K562 (cell line): ENCODE measurements around the gene SHROOM3. TPM values are rescaled to one million over a fixed set of nuclear protein-coding genes. Genes with fewer than 3 reads are reported as not detected.

Source experiments
- ATAC-seq: fragments of 200-7000 bp; cut with Tn5 transposase; 3 replicates; pipeline ENCODE4 v1.9.1; 2020; ENCODE audit warnings: moderate library complexity
- BruUV-seq: library from RNA; stranded (reverse); fragments of 400-500 nt; replicated peaks from 2 replicates; lab custom pipeline; 2021; lab: Mats Ljungman, UMichigan
- CTCF ChIA-PET: fragments of 300-600 bp; formaldehyde crosslinking; extraction: SDS; loops from one replicate; lab custom pipeline; 2021; ENCODE audit warnings: low intra/inter-chr PET ratio; lab: Yijun Ruan, JAX
- POLR2A ChIA-PET: fragments of 300-600, 350-650 bp; sonication (Branson Sonifier 250); formaldehyde crosslinking; extraction: SDS; loops from one replicate; lab custom pipeline; 2021; ENCODE audit warnings: antibody characterized with exemption, inconsistent platforms; lab: Yijun Ruan, JAX
- DNase-seq, 4 experiments: peaks; one replicate each; pipeline versions ENCODE4 v3.0.0 to v3.0.0-alpha.2; 2011 to 2018; ENCODE audit warnings: low spot score in 3 of 4, mixed read lengths in 3 of 4; ENCODE audit errors: extremely low read depth in 1 of 4
- FAIRE-seq: peaks from 2 replicates; lab custom pipeline; 2011; peaks lifted over from hg19 to GRCh38; lab: Jason Lieb, UNC
- H2AFZ ChIP-seq: 2 replicates; pipeline ENCODE4 v1.6.0; 2011; ENCODE audit warnings: low read depth, low read length, control low read depth, inconsistent platforms
- H3K27ac ChIP-seq: fragments of 200-600 bp; 3 replicates; pipeline ENCODE4 v1.8.0; 2011; ENCODE audit warnings: low read depth, mild to moderate bottlenecking, control low read depth, inconsistent platforms, low read length, moderate library complexity, mixed read lengths; ENCODE audit errors: extremely low read depth
- H3K27me3 ChIP-seq, 2 experiments: fragments of 300-600 bp in 1 of 2; 2 replicates in 1 of 2; 3 replicates in 1 of 2; pipeline versions ENCODE4 v1.6.0 to v1.8.0; 2011; ENCODE audit warnings: inconsistent platforms in 2 of 2, low read length in 2 of 2, mild to moderate bottlenecking in 1 of 2, mixed read lengths in 1 of 2, moderate library complexity in 1 of 2; ENCODE audit not compliant: control insufficient read depth in 2 of 2, insufficient read depth in 2 of 2
- H3K36me3 ChIP-seq: fragments of 300-600 bp; 3 replicates; pipeline ENCODE4 v1.8.0; 2011; ENCODE audit warnings: mild to moderate bottlenecking, low read length, inconsistent platforms; ENCODE audit not compliant: control insufficient read depth, insufficient read depth
- H3K4me1 ChIP-seq, 2 experiments: fragments of 200-600 bp in 1 of 2; replicated peaks in 1 of 2; 2 replicates in 1 of 2; 3 replicates in 1 of 2; pipeline versions ENCODE4 v1.5.1 to v1.8.0; 2011; ENCODE audit warnings: inconsistent platforms in 2 of 2, low read length in 2 of 2, mild to moderate bottlenecking in 1 of 2, mixed read lengths in 1 of 2, moderate library complexity in 1 of 2; ENCODE audit not compliant: control insufficient read depth in 2 of 2, insufficient read depth in 2 of 2
- H3K4me2 ChIP-seq: 2 replicates; pipeline ENCODE4 v1.6.1; 2011; ENCODE audit warnings: low read length, control low read depth, inconsistent platforms, mixed read lengths; ENCODE audit not compliant: insufficient read depth
- H3K4me3 ChIP-seq: fragments of 200-600 bp; sonication (generic), shearing (Covaris generic); 2 replicates; pipeline ENCODE4 v1.5.1; 2016; ENCODE audit warnings: control low read depth, inconsistent platforms
- H3K79me2 ChIP-seq: fragments of 200-600 bp; 3 replicates; pipeline ENCODE4 v1.8.0; 2011; ENCODE audit warnings: low read length, inconsistent platforms; ENCODE audit not compliant: control insufficient read depth, insufficient read depth
- H3K9ac ChIP-seq, 2 experiments: 2 replicates each; pipeline versions ENCODE4 v1.6.0 to v1.6.1; 2011; ENCODE audit warnings: low read depth in 2 of 2, low read length in 2 of 2, control low read depth in 1 of 2, inconsistent platforms in 1 of 2, mild to moderate bottlenecking in 1 of 2, mixed read lengths in 1 of 2; ENCODE audit not compliant: insufficient read depth in 1 of 2
- H3K9me1 ChIP-seq: one replicate; pipeline ENCODE4 v1.6.0; 2011; ENCODE audit warnings: inconsistent platforms, mild to moderate bottlenecking, low read length, moderate library complexity; ENCODE audit not compliant: control insufficient read depth, insufficient read depth
- H3K9me3 ChIP-seq: replicated peaks from 2 replicates; pipeline ENCODE4 v1.5.1; 2011; ENCODE audit warnings: low read depth, low read length, inconsistent platforms; ENCODE audit not compliant: control insufficient read depth, insufficient read depth
- H4K20me1 ChIP-seq: replicated peaks from 2 replicates; pipeline ENCODE4 v1.6.1; 2011; ENCODE audit warnings: low read length, inconsistent platforms, mixed read lengths; ENCODE audit not compliant: control insufficient read depth, insufficient read depth
- ARID1B ChIP-seq: fragments of 450-650 bp; IDR thresholded peaks from 2 replicates; pipeline ENCODE4 v1.6.1; 2016; ENCODE audit warnings: antibody characterized with exemption, mild to moderate bottlenecking, inconsistent platforms
- CHD1 ChIP-seq: fragments of 200-600 bp; sonication (generic); IDR thresholded peaks from one replicate; pipeline ENCODE4 v1.6.1; 2012; ENCODE audit warnings: mild to moderate bottlenecking, moderate library complexity, low read length, inconsistent platforms
- ERF ChIP-seq: fragments of 450-650 bp; formaldehyde crosslinking; IDR thresholded peaks from 2 replicates; pipeline ENCODE4 v1.4.0; 2020; ENCODE audit warnings: mild to moderate bottlenecking, mixed read lengths
- HDAC2 ChIP-seq: fragments of 450-650 bp; IDR thresholded peaks from 2 replicates; pipeline ENCODE4 v1.6.1; 2016; ENCODE audit warnings: mild to moderate bottlenecking
- HDAC8 ChIP-seq: fragments of 450-650 bp; IDR thresholded peaks from 2 replicates; pipeline ENCODE4 v1.6.1; 2016; ENCODE audit warnings: mild to moderate bottlenecking, missing genetic modification characterization, moderate library complexity, missing compliant biosample characterization
- HDGF ChIP-seq: fragments of 450-650 bp; IDR thresholded peaks from 2 replicates; pipeline ENCODE4 v1.6.1; 2016
- KLF1 ChIP-seq: fragments of 450-650 bp; IDR thresholded peaks from 2 replicates; pipeline ENCODE4 v1.6.1; 2016; ENCODE audit warnings: missing genetic modification characterization, missing compliant biosample characterization
- PURB ChIP-seq: sonication (generic); formaldehyde crosslinking; IDR thresholded peaks from 2 replicates; pipeline ENCODE4 v1.9.0; 2021; ENCODE audit warnings: low read depth, mild to moderate bottlenecking, missing genetic modification reagents
- RCOR1 ChIP-seq, 2 experiments: IDR thresholded peaks; 2 replicates each; pipeline ENCODE4 v1.6.1; 2012; ENCODE audit warnings: low read depth in 2 of 2, low read length in 2 of 2, borderline replicate concordance in 1 of 2, improper control_type of control experiment in 1 of 2
- RUNX1 ChIP-seq: sonication (generic); IDR thresholded peaks from 2 replicates; pipeline ENCODE4 v1.6.1; 2016; ENCODE audit warnings: antibody characterized with exemption, low read depth
- ZBTB8A ChIP-seq: fragments of 450-650 bp; IDR thresholded peaks from 2 replicates; pipeline ENCODE4 v1.6.1; 2018; ENCODE audit warnings: mild to moderate bottlenecking, moderate library complexity; ENCODE audit not compliant: partially characterized antibody
- ZC3H8 ChIP-seq: fragments of 450-650 bp; IDR thresholded peaks from 2 replicates; pipeline ENCODE4 v1.6.1; 2017
- ZNF146 ChIP-seq: IDR thresholded peaks from one replicate; pipeline ENCODE4 v1.6.1; 2018; ENCODE audit warnings: missing compliant biosample characterization; ENCODE audit not compliant: unreplicated experiment
- ZNF217 ChIP-seq: sonication (generic); formaldehyde crosslinking; IDR thresholded peaks from 2 replicates; pipeline ENCODE4 v1.8.0; 2022; ENCODE audit warnings: mild to moderate bottlenecking, missing genetic modification reagents
- ZNF23 ChIP-seq: fragments of 250-450 bp; sonication (Bioruptor Pico); IDR thresholded peaks from 2 replicates; pipeline ENCODE4 v1.4.0; 2020; ENCODE audit warnings: mild to moderate bottlenecking
- ZNF408 ChIP-seq: fragments of 250-450 bp; sonication (Bioruptor Pico); IDR thresholded peaks from 2 replicates; pipeline ENCODE4 v1.4.0; 2020; ENCODE audit warnings: low read depth, mild to moderate bottlenecking, moderate library complexity
- WGBS: fragments of 100-300 bp; shearing (Covaris generic); methylation state at CpG from one replicate; pipeline ENCODE4 v1.1.6; 2016; ENCODE audit warnings: low coverage, mixed read lengths; ENCODE audit not compliant: insufficient coverage; ENCODE audit errors: missing lambda C conversion rate; 5-methylcytosine and 5-hydroxymethylcytosine counted together
- in situ Hi-C: fragments of 300-500 bp; cut with MboI; formaldehyde crosslinking; loops from 4 replicates; pipeline ENCODE4 v1.15.0; 2018; ENCODE audit warnings: inconsistent platforms, mixed read lengths
- intact Hi-C: fragments of 100-400 bp; cut with micrococcal nuclease; formaldehyde crosslinking; loops from 2 replicates; pipeline ENCODE4 v1.14.2; 2022
- polyA plus RNA-seq, 8 experiments: library from polyadenylated mRNA; depleted of rRNA in 4 of 8; stranded (reverse) in 5 of 8; unstranded in 3 of 8; fragments of >200 nt; fragmentation: Nextera tagmentation in 2 of 8; fragmentation: Illumina TruSeq in 1 of 8; extraction: Ambion mirVana in 2 of 8; extraction: Trizol in 1 of 8; gene quantifications; 2 replicates each; pipeline versions ENCODE4 v1.2.1 to v1.2.3, GENCODE V29; 2011 to 2014; ENCODE audit warnings: inconsistent platforms in 1 of 8, missing spikeins in 1 of 8
- total RNA-seq, 7 experiments: library from RNA; depleted of rRNA in 6 of 7; stranded (reverse); fragments of >200 nt in 6 of 7; fragmentation: Illumina TruSeq in 2 of 7; extraction: Trizol in 2 of 7; gene quantifications; 2 replicates each; pipeline versions ENCODE4 v1.2.1 to v1.2.3, GENCODE V29; 2011 to 2021; ENCODE audit warnings: low replicate concordance in 1 of 7
- TF ChIP-seq, protein P1 (sequence below), 2 experiments: fragments of 200-800 bp in 1 of 2; sonication (Bioruptor generic) in 1 of 2; sonication (generic) in 1 of 2; formaldehyde crosslinking in 1 of 2; IDR thresholded peaks in 1 of 2; conservative IDR thresholded peaks in 1 of 2; 2 replicates each; pipeline versions ENCODE4 v1.5.0 to v1.6.1; 2016 to 2020; ENCODE audit warnings: missing compliant biosample characterization in 1 of 2, missing genetic modification characterization in 1 of 2, missing genetic modification reagents in 1 of 2
- TF ChIP-seq, protein P2 (sequence below): fragments of 200-800 bp; sonication (Bioruptor generic); IDR thresholded peaks from 2 replicates; pipeline ENCODE4 v1.6.1; 2016; ENCODE audit warnings: missing genetic modification characterization, missing compliant biosample characterization

The SHROOM3 gene
- total and polyA plus RNA-seq, 9 of the 15 experiments (the other 6 are each of a cell fraction or from before 2014, with no cell fraction given), result 0.01 to 0.07 TPM; not detected in 7

DNA sequence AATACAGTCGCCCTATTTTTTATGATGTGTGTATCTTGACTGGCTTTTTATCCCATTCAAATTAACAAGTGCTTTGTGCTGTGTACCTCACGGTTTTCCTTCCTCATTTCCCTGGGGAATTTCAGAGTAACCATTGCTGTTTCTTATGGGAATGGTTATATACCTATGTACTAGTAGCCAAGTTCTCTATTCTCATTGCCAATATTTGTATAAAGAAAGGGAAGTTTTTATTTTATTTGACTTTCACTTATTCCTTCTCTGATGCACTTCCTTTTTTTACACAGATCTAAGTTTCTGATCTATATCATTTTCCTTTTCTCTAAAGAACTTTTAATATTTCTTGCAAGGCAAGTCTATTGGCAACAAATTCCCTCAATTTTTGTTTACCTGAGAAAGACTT is 281.6 kb downstream of the SHROOM3 start (continued):
- TF ChIP-seq, protein P1, sequence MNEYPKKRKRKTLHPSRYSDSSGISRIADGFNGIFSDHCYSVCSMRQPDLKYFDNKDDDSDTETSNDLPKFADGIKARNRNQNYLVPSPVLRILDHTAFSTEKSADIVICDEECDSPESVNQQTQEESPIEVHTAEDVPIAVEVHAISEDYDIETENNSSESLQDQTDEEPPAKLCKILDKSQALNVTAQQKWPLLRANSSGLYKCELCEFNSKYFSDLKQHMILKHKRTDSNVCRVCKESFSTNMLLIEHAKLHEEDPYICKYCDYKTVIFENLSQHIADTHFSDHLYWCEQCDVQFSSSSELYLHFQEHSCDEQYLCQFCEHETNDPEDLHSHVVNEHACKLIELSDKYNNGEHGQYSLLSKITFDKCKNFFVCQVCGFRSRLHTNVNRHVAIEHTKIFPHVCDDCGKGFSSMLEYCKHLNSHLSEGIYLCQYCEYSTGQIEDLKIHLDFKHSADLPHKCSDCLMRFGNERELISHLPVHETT (CRISPR knock-in tag; conservative IDR thresholded peaks at IDR 0.05 in 1 of 2, IDR thresholded peaks at IDR 0.05 in 1 of 2), result no peak

- ChIA-PET POLR2A (no interaction called here), CTCF (no interaction called here)
- Histone ChIP-seq H3K27ac (no peak overlapping the region), H3K9me3 (no peaks in the 10 kb centered on the region), H4K20me1 (no peaks in the 10 kb centered on the region), H3K4me1 (no peaks in the 10 kb centered on the region), H3K36me3 (no peaks in the 10 kb centered on the region), H3K9ac (no peak overlapping the region), H3K9me1 (no peaks in the 10 kb centered on the region), H2AFZ (no peak overlapping the region), H3K4me3 (no peak overlapping the region), H3K4me2 (no peak overlapping the region), H3K27me3 (peaks cover 5 to 7% of the 10 kb centered on the region in 2 experiments; a peak in 4 of 5 replicates), H3K79me2 (no peaks in the 10 kb centered on the region)
- no TSS peak for BruUV-seq
- ATAC-seq (no peak), DNase-seq (no peak), FAIRE-seq (no peak)
- intact Hi-C loops (no loop called here), in situ Hi-C loops (no loop called here)
- WGBS, result 0% methylated on average over 1 of the region's 1 CpG
- TF ChIP-seq ZC3H8 (no peak), RCOR1 (IDR thresholded peaks at IDR 0.05; ENCODE audit: borderline replicate concordance in 1 of 2, low read depth in 2 of 2, low read length in 2 of 2) (no peak), HDAC8 (tag) (no peak), HDAC2 (no peak), ZBTB8A (no peak), CHD1 (no peak), ZNF146 (CRISPR knock-in tag) (no peak), ARID1B (no peak), ERF (CRISPR knock-in tag) (no peak), RUNX1 (no peak), ZNF217 (CRISPR knock-in tag) (no peak), HDGF (no peak), PURB (CRISPR knock-in tag) (no peak), ZNF408 (CRISPR knock-in tag) (no peak), ZNF23 (CRISPR knock-in tag) (no peak), KLF1 (tag) (no peak)
- TF ChIP-seq, protein P2, sequence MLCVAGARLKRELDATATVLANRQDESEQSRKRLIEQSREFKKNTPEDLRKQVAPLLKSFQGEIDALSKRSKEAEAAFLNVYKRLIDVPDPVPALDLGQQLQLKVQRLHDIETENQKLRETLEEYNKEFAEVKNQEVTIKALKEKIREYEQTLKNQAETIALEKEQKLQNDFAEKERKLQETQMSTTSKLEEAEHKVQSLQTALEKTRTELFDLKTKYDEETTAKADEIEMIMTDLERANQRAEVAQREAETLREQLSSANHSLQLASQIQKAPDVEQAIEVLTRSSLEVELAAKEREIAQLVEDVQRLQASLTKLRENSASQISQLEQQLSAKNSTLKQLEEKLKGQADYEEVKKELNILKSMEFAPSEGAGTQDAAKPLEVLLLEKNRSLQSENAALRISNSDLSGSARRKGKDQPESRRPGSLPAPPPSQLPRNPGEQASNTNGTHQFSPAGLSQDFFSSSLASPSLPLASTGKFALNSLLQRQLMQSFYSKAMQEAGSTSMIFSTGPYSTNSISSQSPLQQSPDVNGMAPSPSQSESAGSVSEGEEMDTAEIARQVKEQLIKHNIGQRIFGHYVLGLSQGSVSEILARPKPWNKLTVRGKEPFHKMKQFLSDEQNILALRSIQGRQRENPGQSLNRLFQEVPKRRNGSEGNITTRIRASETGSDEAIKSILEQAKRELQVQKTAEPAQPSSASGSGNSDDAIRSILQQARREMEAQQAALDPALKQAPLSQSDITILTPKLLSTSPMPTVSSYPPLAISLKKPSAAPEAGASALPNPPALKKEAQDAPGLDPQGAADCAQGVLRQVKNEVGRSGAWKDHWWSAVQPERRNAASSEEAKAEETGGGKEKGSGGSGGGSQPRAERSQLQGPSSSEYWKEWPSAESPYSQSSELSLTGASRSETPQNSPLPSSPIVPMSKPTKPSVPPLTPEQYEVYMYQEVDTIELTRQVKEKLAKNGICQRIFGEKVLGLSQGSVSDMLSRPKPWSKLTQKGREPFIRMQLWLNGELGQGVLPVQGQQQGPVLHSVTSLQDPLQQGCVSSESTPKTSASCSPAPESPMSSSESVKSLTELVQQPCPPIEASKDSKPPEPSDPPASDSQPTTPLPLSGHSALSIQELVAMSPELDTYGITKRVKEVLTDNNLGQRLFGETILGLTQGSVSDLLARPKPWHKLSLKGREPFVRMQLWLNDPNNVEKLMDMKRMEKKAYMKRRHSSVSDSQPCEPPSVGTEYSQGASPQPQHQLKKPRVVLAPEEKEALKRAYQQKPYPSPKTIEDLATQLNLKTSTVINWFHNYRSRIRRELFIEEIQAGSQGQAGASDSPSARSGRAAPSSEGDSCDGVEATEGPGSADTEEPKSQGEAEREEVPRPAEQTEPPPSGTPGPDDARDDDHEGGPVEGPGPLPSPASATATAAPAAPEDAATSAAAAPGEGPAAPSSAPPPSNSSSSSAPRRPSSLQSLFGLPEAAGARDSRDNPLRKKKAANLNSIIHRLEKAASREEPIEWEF (CRISPR knock-in tag), result no peak
Measured at GRCh38 chr4:76717431-76717830, 282.4 kb downstream of the SHROOM3 start.
